K562 (cell line): Measurements from ENCODE around the gene HLTF.

Experiments
- GABPB1 ChIP-seq: sonication (generic); formaldehyde crosslinking; IDR thresholded peaks from 2 replicates; pipeline ENCODE4 v1.8.0; 2022; ENCODE audit warnings: mild to moderate bottlenecking, missing genetic modification reagents
- GTF2A2 ChIP-seq: IDR thresholded peaks from 2 replicates; pipeline ENCODE4 v1.6.1; 2016; ENCODE audit warnings: mild to moderate bottlenecking, missing genetic modification characterization, missing compliant biosample characterization
- MXI1 ChIP-seq: IDR thresholded peaks from 2 replicates; pipeline ENCODE4 v1.6.1; 2011; ENCODE audit warnings: low read depth, mild to moderate bottlenecking, improper control_type of control experiment, low read length
- POLR2AphosphoS5 ChIP-seq: IDR thresholded peaks from 2 replicates; pipeline ENCODE4 v1.6.1; 2011; ENCODE audit warnings: mild to moderate bottlenecking, low read depth, low read length, moderate library complexity; ENCODE audit not compliant: control insufficient read depth, insufficient read depth
- TCF7 ChIP-seq: sonication (generic); IDR thresholded peaks from 2 replicates; pipeline ENCODE4 v1.6.1; 2016; ENCODE audit warnings: antibody characterized with exemption, borderline replicate concordance
- ZNF184 ChIP-seq: sonication (generic); formaldehyde crosslinking; IDR thresholded peaks from 2 replicates; pipeline ENCODE4 v1.5.0; 2020; ENCODE audit warnings: missing genetic modification reagents

- TF ChIP-seq GABPB1 (CRISPR knock-in tag) (no peak), ZNF184 (CRISPR knock-in tag) (no peak), POLR2AphosphoS5 (no peak), MXI1 (no peak), GTF2A2 (no peak), TCF7 (no peak)
Observed at GRCh38 chr3:148981273-148981672, 105.1 kb downstream of the HLTF start.
